ENCODE measurements around the gene TSHZ2. TPM values are rescaled to one million over a fixed set of nuclear protein-coding genes. Genes with fewer than 3 reads are reported as not detected.

TSHZ2 gene
- total and polyA plus RNA-seq, 9 of the 15 experiments (the other 6 are each of a cell fraction or from before 2014, with no cell fraction given) = 0.03 to 0.20 (median 0.05) TPM; not detected in 4

GRCh38 chr20:53210931-53211330 is 238.8 kb downstream of the TSHZ2 start (continued):
- TF ChIP-seq CHD7 (IDR thresholded peaks at IDR 0.05; ENCODE audit: low read depth, low read length) (no peak), PURB (CRISPR knock-in tag; IDR thresholded peaks at IDR 0.05; ENCODE audit: low read depth) (no peak)
- TF ChIP-seq, protein P1, sequence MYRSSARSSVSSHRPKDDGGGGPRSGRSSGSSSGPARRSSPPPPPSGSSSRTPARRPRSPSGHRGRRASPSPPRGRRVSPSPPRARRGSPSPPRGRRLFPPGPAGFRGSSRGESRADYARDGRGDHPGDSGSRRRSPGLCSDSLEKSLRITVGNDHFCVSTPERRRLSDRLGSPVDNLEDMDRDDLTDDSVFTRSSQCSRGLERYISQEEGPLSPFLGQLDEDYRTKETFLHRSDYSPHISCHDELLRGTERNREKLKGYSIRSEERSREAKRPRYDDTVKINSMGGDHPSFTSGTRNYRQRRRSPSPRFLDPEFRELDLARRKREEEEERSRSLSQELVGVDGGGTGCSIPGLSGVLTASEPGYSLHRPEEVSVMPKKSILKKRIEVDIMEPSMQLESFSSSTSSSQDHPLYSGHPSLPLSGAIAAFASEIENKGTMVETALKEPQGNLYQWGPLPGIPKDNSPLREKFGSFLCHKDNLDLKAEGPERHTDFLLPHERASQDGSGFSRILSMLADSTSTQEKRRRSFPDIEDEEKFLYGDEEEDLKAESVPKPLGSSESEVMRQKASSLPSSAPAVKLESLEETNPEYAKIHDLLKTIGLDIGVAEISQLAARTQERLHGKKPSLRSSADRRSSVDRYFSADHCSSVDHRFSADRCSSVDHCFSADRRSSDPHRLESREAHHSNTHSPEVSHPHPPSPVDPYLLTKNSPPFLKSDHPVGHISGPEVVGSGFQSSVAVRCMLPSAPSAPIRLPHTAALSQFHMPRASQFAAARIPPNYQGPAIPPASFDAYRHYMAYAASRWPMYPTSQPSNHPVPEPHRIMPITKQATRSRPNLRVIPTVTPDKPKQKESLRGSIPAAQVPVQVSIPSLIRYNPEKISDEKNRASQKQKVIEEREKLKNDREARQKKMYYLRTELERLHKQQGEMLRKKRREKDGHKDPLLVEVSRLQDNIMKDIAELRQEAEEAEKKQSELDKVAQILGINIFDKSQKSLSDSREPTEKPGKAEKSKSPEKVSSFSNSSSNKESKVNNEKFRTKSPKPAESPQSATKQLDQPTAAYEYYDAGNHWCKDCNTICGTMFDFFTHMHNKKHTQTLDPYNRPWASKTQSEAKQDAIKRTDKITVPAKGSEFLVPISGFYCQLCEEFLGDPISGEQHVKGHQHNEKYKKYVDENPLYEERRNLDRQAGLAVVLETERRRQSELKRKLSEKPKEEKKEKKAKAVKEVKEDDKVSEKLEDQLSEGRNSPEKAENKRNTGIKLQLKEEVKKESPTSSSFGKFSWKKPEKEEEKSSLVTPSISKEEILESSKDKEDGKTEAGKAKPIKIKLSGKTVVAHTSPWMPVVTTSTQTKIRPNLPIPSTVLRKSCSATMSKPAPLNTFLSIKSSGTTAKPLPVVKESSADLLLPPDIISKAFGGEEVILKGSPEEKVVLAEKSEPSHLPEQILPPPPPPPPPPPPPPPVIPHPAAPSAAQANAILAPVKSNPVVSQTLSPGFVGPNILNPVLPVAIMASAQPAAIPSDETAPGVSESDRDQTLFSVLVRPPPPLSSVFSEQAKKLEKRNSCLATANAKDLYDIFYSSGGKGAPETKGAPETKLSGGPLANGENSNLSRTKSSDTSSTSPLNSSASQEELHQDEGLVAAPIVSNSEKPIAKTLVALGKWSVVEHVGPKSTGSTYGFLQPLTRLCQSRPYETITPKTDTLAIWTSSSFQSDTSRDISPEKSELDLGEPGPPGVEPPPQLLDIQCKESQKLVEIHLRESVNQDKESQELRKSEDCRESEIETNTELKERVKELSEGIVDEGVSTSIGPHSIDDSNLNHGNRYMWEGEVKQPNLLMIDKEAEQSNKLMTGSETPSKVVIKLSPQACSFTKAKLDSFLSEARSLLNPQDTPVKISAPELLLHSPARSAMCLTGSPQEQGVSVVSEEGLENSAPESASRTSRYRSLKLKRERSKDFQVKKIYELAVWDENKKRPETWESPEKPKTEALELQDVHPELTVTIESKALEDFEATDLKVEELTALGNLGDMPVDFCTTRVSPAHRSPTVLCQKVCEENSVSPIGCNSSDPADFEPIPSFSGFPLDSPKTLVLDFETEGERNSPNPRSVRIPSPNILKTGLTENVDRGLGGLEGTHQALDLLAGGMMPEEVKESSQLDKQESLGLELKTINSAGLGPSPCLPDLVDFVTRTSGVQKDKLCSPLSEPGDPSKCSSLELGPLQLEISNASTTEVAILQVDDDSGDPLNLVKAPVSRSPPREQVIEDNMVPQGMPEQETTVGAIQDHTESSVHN (IDR thresholded peaks at IDR 0.05; ENCODE audit: borderline replicate concordance in 1 of 2, low read depth in 1 of 2) = no peak
- TF ChIP-seq, protein P2, sequence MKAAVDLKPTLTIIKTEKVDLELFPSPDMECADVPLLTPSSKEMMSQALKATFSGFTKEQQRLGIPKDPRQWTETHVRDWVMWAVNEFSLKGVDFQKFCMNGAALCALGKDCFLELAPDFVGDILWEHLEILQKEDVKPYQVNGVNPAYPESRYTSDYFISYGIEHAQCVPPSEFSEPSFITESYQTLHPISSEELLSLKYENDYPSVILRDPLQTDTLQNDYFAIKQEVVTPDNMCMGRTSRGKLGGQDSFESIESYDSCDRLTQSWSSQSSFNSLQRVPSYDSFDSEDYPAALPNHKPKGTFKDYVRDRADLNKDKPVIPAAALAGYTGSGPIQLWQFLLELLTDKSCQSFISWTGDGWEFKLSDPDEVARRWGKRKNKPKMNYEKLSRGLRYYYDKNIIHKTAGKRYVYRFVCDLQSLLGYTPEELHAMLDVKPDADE (conservative IDR thresholded peaks at IDR 0.05; ENCODE audit: control insufficient read depth, low read depth, low read length) = no peak
